Heart right ventricle (tissue), 16 donors: ENCODE data around the gene ZNG1B. TPM values are rescaled to one million over a fixed set of nuclear protein-coding genes. Genes with fewer than 3 reads are reported as not detected.
"Not testable (repeated sequence)": the region's sequence is repeated elsewhere in the genome, so short reads cannot be mapped to it uniquely, and the experiment has no call there.

Experiments used
- ATAC-seq, 8 donors: fragments of 200-7000 bp; cut with Tn5 transposase; one replicate each; pipeline ENCODE4 v1.9.1; 2020; ENCODE audit warnings: mild to moderate bottlenecking in 8 of 8, moderate library complexity in 8 of 8, moderate number of reproducible peaks in 1 of 8
- DNase-seq, 2 donors: peaks; one replicate each; pipeline ENCODE4 v3.0.0-alpha.2; 2020
- H3K27ac ChIP-seq, 10 donors: fragments of 200-600 bp; sonication (generic) in 2 of 10; one replicate each; pipeline versions ENCODE4 v1.5.0 to v1.8.0; 2020 to 2022; ENCODE audit warnings: mild to moderate bottlenecking in 3 of 10
- H3K27me3 ChIP-seq, 7 donors: fragments of 200-600 bp; one replicate each; pipeline ENCODE4 v1.8.0; 2021 to 2022; ENCODE audit warnings: mild to moderate bottlenecking in 2 of 7
- H3K36me3 ChIP-seq, 9 donors: fragments of 200-600 bp; sonication (generic) in 1 of 9; one replicate each; pipeline versions ENCODE4 v1.5.0 to v1.8.0; 2020 to 2022; ENCODE audit warnings: mild to moderate bottlenecking in 2 of 9
- H3K4me1 ChIP-seq, 9 donors: fragments of 200-600 bp; sonication (generic) in 1 of 9; one replicate each; pipeline versions ENCODE4 v1.5.0 to v1.8.0; 2020 to 2022; ENCODE audit warnings: mild to moderate bottlenecking in 4 of 9
- H3K4me3 ChIP-seq, 10 donors: fragments of 200-600 bp; sonication (generic) in 2 of 10; one replicate each; pipeline versions ENCODE4 v1.5.0 to v1.8.0; 2020 to 2022; ENCODE audit warnings: mild to moderate bottlenecking in 7 of 10, moderate library complexity in 2 of 10
- H3K9me3 ChIP-seq, 11 donors: fragments of 200-600 bp in 10 of 11; sonication (generic) in 2 of 11; one replicate each; pipeline versions ENCODE4 v1.5.0 to v1.8.0; 2013 to 2022; ENCODE audit warnings: mild to moderate bottlenecking in 2 of 11, control low read depth in 1 of 11, moderate library complexity in 1 of 11
- CTCF ChIP-seq, 9 donors: fragments of 200-600 bp; sonication (generic) in 2 of 9; IDR thresholded peaks; one replicate each; pipeline versions ENCODE4 v1.5.0 to v1.8.0; 2021 to 2022; ENCODE audit warnings: antibody characterized with exemption in 9 of 9, mild to moderate bottlenecking in 5 of 9, moderate library complexity in 1 of 9
- WGBS, 2 donors: extraction: QIAGEN DNeasy Blood & Tissue Kit; methylation state at CpG; one replicate each; pipeline ENCODE4 v1.1.7; 2013; ENCODE audit warnings: inconsistent platforms in 1 of 2; 5-methylcytosine and 5-hydroxymethylcytosine counted together
- intact Hi-C, 10 donors: fragments of 100-400 bp; cut with DNase I; formaldehyde crosslinking; loops; one replicate each; pipeline versions ENCODE4 v1.11.1 to v1.14.2; 2022
- polyA plus RNA-seq, 2 donors: library from polyadenylated mRNA; stranded (reverse); fragments of 200-250 nt; gene quantifications; one replicate each; pipeline ENCODE4 v1.2.3, GENCODE V29; 2013
- total RNA-seq, 10 donors: library from RNA; stranded (reverse); fragmentation: NEBNext Ultra II Directional in 3 of 10; extraction: Animal tissue kit (Norgen Biotek cat#: 25700) in 3 of 10; gene quantifications; one replicate each; pipeline versions ENCODE4 v1.2.1 to v1.2.4, GENCODE V29; 2021 to 2023
- donor health status: Arrhythmogenic right ventricular cardiomyopathy.
- donor health status: ischemic (EF 13 %, LVEDD 7.1; RV severe dilation, severe dysfunction).
- donor health status: healthy with polysubstance abuse.
- donor health status: DM: no; HTN: yes; CAD: no.
- donor health status: DM: no; HTN: no; CAD: no.
- donor health status: ischemic (EF 25% LVEDD 6.9; RV normal size, moderate dysfunction).
- donor health status: ischemic (EF 25% LVEDD 5.7; RV mildly dilated, moderate dysfunction).
- donor health status: healthy.
- donor health status: DM: yes; HTN: yes; CAD: no.
- donor health status: Ischemic cardiomyopathy.
- donor health status: ischemic (EF 35%, LVEDD 5.7; RV mildly dilated, moderate dysfunction).
- donor health status: nonischemic (EF 11% LVEDD 7.7; RV severe dilation, severe dysfunction).
- donor health status: DM: yes; HTN: yes; CAD: no.
- donor health status: PGD.
- donor health status: ischemic (EF 29% LVEDD 5.4; RV normal size, mild dysfunction).
- donor health status: nonischemic (EF 23%, LVEDD 6.1; RV moderate dilation, normal function).

ZNG1B gene
- total and polyA plus RNA-seq, 12 donors = 19.7 to 41.5 (median 29.8) TPM

- peak in 3 of 8 donors; percentile 41 to 63 (median 54) for ATAC-seq
- H3K4me1 ChIP-seq, DNase-seq, H3K36me3 ChIP-seq, H3K4me3 ChIP-seq, H3K9me3 ChIP-seq, intact Hi-C loops, H3K27me3 ChIP-seq, H3K27ac ChIP-seq: not testable (repeated sequence)
- 44 to 62% methylated on average over 6 of the region's 6 CpGs for WGBS, 2 donors
Measured at GRCh38 chr2:113536573-113536972, 99.1 kb downstream of the ZNG1B start.

GRCh38 chr2:113540834-113541203, 103.3 kb downstream of the ZNG1B start:
- H3K9me3 ChIP-seq, H3K4me1 ChIP-seq, H3K36me3 ChIP-seq, DNase-seq, H3K27me3 ChIP-seq, intact Hi-C loops: not testable (repeated sequence)
- ATAC-seq = peak in 7 of 8 donors; percentile 10 to 50 (median 28)
- WGBS, 2 donors = 13 to 22% methylated on average over 3 to 4 of the region's 5 CpGs
- Histone ChIP-seq H3K27ac (peak overlapping the region in 1 of 10 donors; percentile 83), H3K4me3 (peak overlapping the region in 1 of 10 donors; percentile 57)

DNA sequence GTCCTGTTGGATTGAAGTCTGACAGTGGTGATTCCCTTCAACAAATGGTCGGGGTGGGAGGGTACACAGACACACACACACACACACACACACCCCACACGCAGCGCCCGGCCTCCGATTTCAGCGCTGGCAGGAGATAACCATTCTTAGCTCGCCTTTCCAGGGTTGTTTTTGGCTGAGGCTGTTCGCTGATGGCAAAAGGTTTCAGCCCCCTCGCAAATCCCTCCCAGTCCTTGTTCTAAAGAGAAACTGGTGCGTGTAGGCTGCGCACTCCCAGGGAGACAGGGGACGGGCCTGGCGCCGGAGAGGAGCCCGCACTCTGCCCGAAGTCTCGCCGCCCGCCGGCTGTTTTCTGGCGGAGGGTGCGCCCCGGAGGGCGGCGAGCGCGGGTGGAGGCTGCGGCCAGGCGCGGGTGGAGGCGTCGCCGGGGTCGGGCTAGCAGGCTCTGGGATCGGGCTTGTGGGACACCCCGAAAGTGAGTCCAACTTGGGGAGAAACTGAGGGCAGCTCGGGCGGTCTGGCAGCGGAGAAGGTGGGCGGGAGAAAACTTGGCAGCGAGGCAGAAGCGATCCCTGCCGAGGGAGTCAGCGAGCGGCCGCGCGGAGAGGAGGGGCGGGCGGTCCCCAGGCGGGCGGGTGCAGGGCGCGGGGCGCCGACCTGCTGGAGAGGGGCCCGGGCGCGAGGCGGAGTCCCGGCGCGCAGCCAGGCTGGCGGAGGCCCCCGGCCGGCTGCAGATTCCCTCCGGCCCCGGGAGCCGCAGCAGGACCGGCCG, 103.9 kb downstream of the ZNG1B start:
- H3K4me1 ChIP-seq, H3K9me3 ChIP-seq, intact Hi-C loops, H3K27me3 ChIP-seq, H3K36me3 ChIP-seq: not testable (repeated sequence)
- peak overlapping the region; percentile 30 to 70 (median 65) for H3K4me3 ChIP-seq
- peak; percentile 68 to 87 (median 78) for ATAC-seq
- peak overlapping the region in 9 of 10 donors; percentile 61 to 90 (median 75) for H3K27ac ChIP-seq
- DNase-seq = peak; percentile 35 to 62
- WGBS, 2 donors = 1% methylated on average over 55 to 71 of the region's 71 CpGs

DNA sequence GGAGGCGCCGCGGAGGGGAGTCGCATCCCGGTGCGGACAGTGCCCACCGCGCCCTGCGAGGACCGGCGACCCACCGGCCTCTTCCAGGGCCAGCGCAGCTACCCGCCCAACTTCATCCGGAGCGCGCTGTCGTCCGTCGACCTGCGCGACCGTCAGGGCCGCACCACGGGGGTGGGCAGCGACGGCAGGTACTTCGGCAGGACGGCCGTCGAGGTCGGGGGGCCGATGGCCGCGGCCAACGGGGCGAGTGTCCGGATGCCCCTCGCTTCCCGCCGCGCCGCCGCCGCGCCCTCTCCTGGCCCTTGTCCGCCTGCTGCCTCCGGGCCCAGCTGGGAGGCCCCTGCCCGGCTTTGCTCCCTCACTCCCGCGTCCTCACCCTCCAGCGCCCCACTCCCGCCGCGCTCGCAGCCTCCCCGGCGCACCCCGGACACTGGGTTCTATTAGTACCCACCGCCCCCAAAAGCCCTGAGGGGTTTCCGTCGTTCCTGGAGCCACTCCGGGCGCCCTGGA, 104.5 kb downstream of the ZNG1B start:
- peak overlapping the region in 9 of 10 donors; percentile 30 to 90 (median 75) for H3K27ac ChIP-seq

DNA sequence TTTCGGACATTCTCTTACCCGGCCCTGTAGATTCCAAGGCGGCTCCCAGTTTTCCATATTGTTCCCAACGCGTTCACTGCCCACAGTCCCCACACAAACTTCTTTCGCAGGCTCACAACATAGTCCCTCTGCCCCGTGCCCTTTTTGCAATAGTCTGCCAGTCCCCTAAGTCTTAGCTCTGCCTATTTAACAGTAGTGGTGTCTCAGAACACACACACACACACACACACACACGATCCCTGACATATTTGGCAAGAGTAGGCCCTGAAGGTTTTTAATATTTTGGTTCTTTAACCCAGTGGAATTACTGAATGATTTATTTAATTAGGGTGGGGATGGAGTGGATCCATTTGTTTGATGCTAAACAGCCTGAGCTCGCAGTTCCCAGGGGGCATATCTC, 105.0 kb downstream of the ZNG1B start:
- peak in 3 of 8 donors; percentile 18 to 23 (median 23) for ATAC-seq
- H3K27me3 ChIP-seq, intact Hi-C loops, H3K9me3 ChIP-seq, DNase-seq, H3K36me3 ChIP-seq, H3K4me1 ChIP-seq: not testable (repeated sequence)
- peak overlapping the region in 2 of 10 donors; percentile 75 to 87 for H3K27ac ChIP-seq
- H3K4me3 ChIP-seq = peak overlapping the region in 8 of 10 donors; percentile 57 to 70 (median 66)
- 12 to 24% methylated on average over 4 to 6 of the region's 9 CpGs for WGBS, 2 donors

More for the DNA sequence above, 104.5 kb downstream of the ZNG1B start:
- H3K9me3 ChIP-seq, H3K4me1 ChIP-seq, H3K36me3 ChIP-seq, intact Hi-C loops, H3K27me3 ChIP-seq: not testable (repeated sequence)
- 1 to 2% methylated on average over 47 to 59 of the region's 64 CpGs for WGBS, 2 donors
- H3K4me3 ChIP-seq = peak overlapping the region in 9 of 10 donors; percentile 30 to 70 (median 65)
- DNase-seq = peak in 1 of 2 donors; percentile 21
- peak; percentile 21 to 71 (median 60) for ATAC-seq
- TF ChIP-seq CTCF (IDR thresholded peaks at IDR 0.05) = peak in 5 of 9 donors; percentile 9 to 33 (median 15)

Other genes starting within 250 kb of the ZNG1B start
- 1 to 10 TPM in 1 of 10 donors, under 1 TPM in 7, not detected in 2; 0.08 to 2.0 (median 0.41) TPM for gene PAX8, start 158.8 kb upstream of the ZNG1B start, total RNA-seq
- gene PAX8, start 158.8 kb upstream of the ZNG1B start, polyA plus RNA-seq = under 1 TPM in 1 of 2 donors, not detected in 1; 0.35 TPM
- gene FOXD4L1, start 61.0 kb downstream of the ZNG1B start, total RNA-seq = under 1 TPM in 3 of 10 donors, not detected in 7; 0.09 to 0.13 (median 0.12) TPM
- gene FOXD4L1, start 61.0 kb downstream of the ZNG1B start, polyA plus RNA-seq = under 1 TPM in 1 of 2 donors, not detected in 1; 0.06 TPM
- gene RABL2A, start 189.6 kb downstream of the ZNG1B start, total RNA-seq = 10 to 100 TPM in 1 of 10 donors, 1 to 10 TPM in 9; 5.2 to 10.2 (median 7.3) TPM
- 10 to 100 TPM in 1 of 2 donors, 1 to 10 TPM in 1; 3.5 to 14.9 TPM for gene RABL2A, start 189.6 kb downstream of the ZNG1B start, polyA plus RNA-seq